Measurements from ENCODE around the gene HAL. TPM values are rescaled to one million over a fixed set of nuclear protein-coding genes. Genes with fewer than 3 reads are reported as not detected.

Gene HAL
- polyA plus RNA-seq, 1 of the 3 experiments (the other 2 are of a cell fraction), result 0.08 TPM

GRCh38 chr12:95997911-95998510 is 1.9 kb upstream of the HAL start:
- Histone ChIP-seq H3K9me2 (no peaks in the 10 kb centered on the region), H3K9ac (no peak overlapping the region), H3K9me3 (no peaks in the 10 kb centered on the region), H3F3A (replicated peaks; ENCODE audit: insufficient read depth) (no peaks in the 10 kb centered on the region), H3K4me2 (no peak overlapping the region), H3K4me3 (ENCODE audit: low read depth in 2 of 2, low read length in 1 of 2) (no peak overlapping the region), H3K79me2 (ENCODE audit: insufficient read depth) (no peaks in the 10 kb centered on the region), H3K4me1 (ENCODE audit: control insufficient read depth in 1 of 2, insufficient read depth in 2 of 2, low read depth in 1 of 2, low read length in 1 of 2) (no peaks in the 10 kb centered on the region), H4K20me1 (ENCODE audit: insufficient read depth) (no peaks in the 10 kb centered on the region), H3K27ac (ENCODE audit: low read depth in 2 of 2, low read length in 1 of 2) (no peak overlapping the region), H3K36me3 (replicated peaks in 1 of 2; ENCODE audit: control insufficient read depth in 1 of 2, insufficient read depth in 2 of 2, low read length in 1 of 2) (peaks cover 16% of the 10 kb centered on the region in 2 experiments), H3K27me3 (ENCODE audit: insufficient read depth) (no peaks in the 10 kb centered on the region), H2AFZ (ENCODE audit: low read depth) (no peak overlapping the region)
- WGBS (ENCODE audit: low lambda C conversion rate), result 91% methylated on average over 5 of the region's 5 CpGs
- DNase-seq, result no peak
- TF ChIP-seq NFIC (IDR thresholded peaks at IDR 0.05; ENCODE audit: borderline replicate concordance) (no peak), CTCF (IDR thresholded peaks at IDR 0.05) (no peak), ZBTB33 (IDR thresholded peaks at IDR 0.05; ENCODE audit: borderline replicate concordance, low read depth) (no peak), SMC3 (IDR thresholded peaks at IDR 0.05; ENCODE audit: low read depth, low read length) (no peak), GATA2 (CRISPR knock-in tag; IDR thresholded peaks at IDR 0.05) (no peak), USF1 (IDR thresholded peaks at IDR 0.05; ENCODE audit: borderline replicate concordance, low read depth) (no peak), MEF2A (IDR thresholded peaks at IDR 0.05; ENCODE audit: borderline replicate concordance, low read depth) (no peak), TCF12 (IDR thresholded peaks at IDR 0.05) (no peak), JUND (IDR thresholded peaks at IDR 0.05) (no peak)
- POLR2A ChIA-PET, result interaction anchor here (1.4 kb wide), 1 partner anchor 55 kb away, joined by 5 read pairs; the partner anchor contains the start of genes AMDHD1 and CCDC38
- CTCF ChIA-PET, result interaction anchor here (0.6 to 8.6 kb wide), 47 partner anchors 8 to 711 kb away, joined by 3 to 154 read pairs (median 5); partner anchors contain the start of genes AMDHD1, CCDC38 and LTA4H

- Histone ChIP-seq H3K4me3 (ENCODE audit: low read depth in 2 of 2, low read length in 1 of 2) (no peak overlapping the region), H4K20me1 (ENCODE audit: insufficient read depth) (no peaks in the 10 kb centered on the region), H3K4me1 (ENCODE audit: control insufficient read depth in 1 of 2, insufficient read depth in 2 of 2, low read depth in 1 of 2, low read length in 1 of 2) (no peaks in the 10 kb centered on the region), H3K9me3 (no peaks in the 10 kb centered on the region), H3K9ac (no peak overlapping the region), H3K27ac (ENCODE audit: low read depth in 2 of 2, low read length in 1 of 2) (no peak overlapping the region), H3K4me2 (no peak overlapping the region), H3K27me3 (ENCODE audit: insufficient read depth) (no peaks in the 10 kb centered on the region), H3K79me2 (ENCODE audit: insufficient read depth) (no peaks in the 10 kb centered on the region), H2AFZ (ENCODE audit: low read depth) (no peak overlapping the region), H3K9me2 (no peaks in the 10 kb centered on the region), H3F3A (replicated peaks; ENCODE audit: insufficient read depth) (no peaks in the 10 kb centered on the region), H3K36me3 (replicated peaks in 1 of 2; ENCODE audit: control insufficient read depth in 1 of 2, insufficient read depth in 2 of 2, low read length in 1 of 2) (peaks cover 9% of the 10 kb centered on the region in 2 experiments)
- ChIA-PET POLR2A (no interaction called here), CTCF (interaction anchor here (1.8 to 8.6 kb wide), 3 partner anchors 10 to 80 kb away, joined by 8 to 154 read pairs (median 41); partner anchors contain the start of genes AMDHD1 and CCDC38)
- no peak for DNase-seq
- TF ChIP-seq PBX3 (IDR thresholded peaks at IDR 0.05), result no peak
- no peak for TF ChIP-seq YY1 (IDR thresholded peaks at IDR 0.05; ENCODE audit: low read depth)
- no peak for TF ChIP-seq GABPA (IDR thresholded peaks at IDR 0.05; ENCODE audit: low read depth)
- TF ChIP-seq RFX5 (IDR thresholded peaks at IDR 0.05; ENCODE audit: low read length), result no peak
- TF ChIP-seq USF1 (IDR thresholded peaks at IDR 0.05; ENCODE audit: borderline replicate concordance, low read depth), result no peak
- no peak for TF ChIP-seq RCOR1 (IDR thresholded peaks at IDR 0.05; ENCODE audit: low read length)
- no peak for TF ChIP-seq SIN3A (IDR thresholded peaks at IDR 0.05; ENCODE audit: borderline replicate concordance, low read depth, low read length)
- 86% methylated on average over 3 of the region's 3 CpGs for whole genome bisulfite sequencing (ENCODE audit: low lambda C conversion rate)
Measured at GRCh38 chr12:95997276-95997675, 1.1 kb upstream of the HAL start.
